CD14-positive monocyte (primary cell): Measurements from ENCODE around the gene MED13L. TPM values are rescaled to one million over a fixed set of nuclear protein-coding genes. Genes with fewer than 3 reads are reported as not detected.

Experiments used
- DNase-seq, 3 donors: peaks; one replicate each; pipeline ENCODE4 v3.0.0-alpha.2; 2011 to 2022
- H2AFZ ChIP-seq: 2 replicates; pipeline ENCODE4 v1.6.0; 2012; ENCODE audit warnings: mild to moderate bottlenecking, low read depth, low read length, inconsistent platforms; ENCODE audit not compliant: insufficient read depth, poor library complexity, severe bottlenecking
- H3K27ac ChIP-seq, 2 donors: 1 replicate in 1 of 2; 2 replicates in 1 of 2; pipeline ENCODE4 v1.5.1; 2012 to 2013; ENCODE audit warnings: low read length in 2 of 2, control low read depth in 1 of 2, inconsistent platforms in 1 of 2, low read depth in 1 of 2, mild to moderate bottlenecking in 1 of 2
- H3K27me3 ChIP-seq, 2 donors: one replicate each; pipeline versions ENCODE4 v1.6.0 to v1.6.1; 2011 to 2013; ENCODE audit warnings: low read length in 2 of 2; ENCODE audit not compliant: control insufficient read depth in 2 of 2, insufficient read depth in 2 of 2
- H3K36me3 ChIP-seq, 2 donors: replicated peaks in 1 of 2; 1 replicate in 1 of 2; 2 replicates in 1 of 2; pipeline versions ENCODE4 v1.5.1 to v1.6.1; 2012 to 2013; ENCODE audit warnings: low read length in 2 of 2, control low read depth in 1 of 2, inconsistent platforms in 1 of 2, mild to moderate bottlenecking in 1 of 2; ENCODE audit not compliant: insufficient read depth in 2 of 2, control insufficient read depth in 1 of 2
- H3K4me1 ChIP-seq, 2 donors: 1 replicate in 1 of 2; 2 replicates in 1 of 2; pipeline versions ENCODE4 v1.5.1 to v1.6.1; 2012 to 2013; ENCODE audit warnings: low read length in 2 of 2, control low read depth in 1 of 2, inconsistent platforms in 1 of 2, mild to moderate bottlenecking in 1 of 2, moderate library complexity in 1 of 2; ENCODE audit not compliant: insufficient read depth in 2 of 2, control insufficient read depth in 1 of 2
- H3K4me2 ChIP-seq: replicated peaks from 2 replicates; pipeline ENCODE3; 2012; ENCODE audit warnings: low read length, moderate library complexity, mild to moderate bottlenecking; ENCODE audit not compliant: poor library complexity, severe bottlenecking; ENCODE audit errors: extremely low read depth
- H3K4me3 ChIP-seq, 3 experiments: fragments of 200-600 bp in 1 of 3; sonication (generic) in 1 of 3; replicated peaks in 1 of 3; 1 replicate in 2 of 3; 2 replicates in 1 of 3; pipeline ENCODE4 v1.5.1; 2011 to 2013; ENCODE audit warnings: low read length in 3 of 3, mild to moderate bottlenecking in 3 of 3, control low read depth in 2 of 3, low read depth in 2 of 3, inconsistent platforms in 1 of 3, moderate library complexity in 1 of 3
- H3K79me2 ChIP-seq: 2 replicates; pipeline ENCODE4 v1.6.0; 2012; ENCODE audit warnings: mild to moderate bottlenecking, control low read depth, inconsistent platforms, low read length, moderate library complexity; ENCODE audit not compliant: insufficient read depth
- H3K9ac ChIP-seq: 2 replicates; pipeline ENCODE4 v1.6.0; 2017; ENCODE audit warnings: low read length, mild to moderate bottlenecking; ENCODE audit not compliant: insufficient read depth, poor library complexity, severe bottlenecking
- H3K9me3 ChIP-seq, 2 donors: replicated peaks in 1 of 2; 1 replicate in 1 of 2; 2 replicates in 1 of 2; pipeline versions ENCODE4 v1.5.1 to v1.6.1; 2012 to 2013; ENCODE audit warnings: low read length in 2 of 2, control low read depth in 1 of 2; ENCODE audit not compliant: control insufficient read depth in 1 of 2, insufficient read depth in 1 of 2
- H4K20me1 ChIP-seq: 2 replicates; pipeline ENCODE4 v1.6.0; 2012; ENCODE audit warnings: mild to moderate bottlenecking, low read length, control low read depth, moderate library complexity; ENCODE audit not compliant: insufficient read depth
- H3K27ac Mint-ChIP-seq, 7 donors: one replicate each; pipeline ENCODE4 v1.8.0; 2020; ENCODE audit warnings: mild to moderate bottlenecking in 7 of 7, mixed read lengths in 7 of 7, moderate library complexity in 6 of 7, inconsistent platforms in 2 of 7
- H3K27me3 Mint-ChIP-seq, 3 donors: one replicate each; pipeline ENCODE4 v1.8.0; 2021 to 2022; ENCODE audit warnings: low read depth in 3 of 3, mild to moderate bottlenecking in 3 of 3, mixed read lengths in 3 of 3, moderate library complexity in 3 of 3, inconsistent platforms in 1 of 3
- H3K36me3 Mint-ChIP-seq, 2 donors: one replicate each; pipeline ENCODE4 v1.8.0; 2020; ENCODE audit warnings: mixed read lengths in 2 of 2, inconsistent platforms in 1 of 2, mild to moderate bottlenecking in 1 of 2
- H3K4me1 Mint-ChIP-seq: one replicate; pipeline ENCODE4 v1.8.0; 2020; ENCODE audit warnings: mild to moderate bottlenecking, mixed read lengths
- H3K4me3 Mint-ChIP-seq, 2 donors: one replicate each; pipeline ENCODE4 v1.8.0; 2020; ENCODE audit warnings: mild to moderate bottlenecking in 2 of 2, mixed read lengths in 2 of 2, moderate library complexity in 1 of 2
- H3K9me3 Mint-ChIP-seq, 7 donors: one replicate each; pipeline ENCODE4 v1.8.0; 2020 to 2022; ENCODE audit warnings: mixed read lengths in 7 of 7, mild to moderate bottlenecking in 6 of 7, moderate library complexity in 6 of 7, inconsistent platforms in 2 of 7
- CTCF ChIP-seq: fragments of 200-600 bp; IDR thresholded peaks from one replicate; pipeline ENCODE4 v1.8.0; 2022; ENCODE audit warnings: antibody characterized with exemption, mild to moderate bottlenecking
- WGBS: methylation state at CpG from one replicate; pipeline ENCODE4 v1.1.5; 2013; ENCODE audit warnings: missing lambda C conversion rate; ENCODE audit not compliant: insufficient coverage; 5-methylcytosine and 5-hydroxymethylcytosine counted together
- intact Hi-C, 2 donors: fragments of 100-400 bp; cut with micrococcal nuclease; formaldehyde crosslinking; loops; one replicate each; pipeline versions ENCODE4 v1.15.0 to v1.15.1; 2023
- polyA plus RNA-seq, 3 donors: library from polyadenylated mRNA; depleted of rRNA in 1 of 3; unstranded in 2 of 3; stranded (reverse) in 1 of 3; fragments of 300-500 nt in 2 of 3; fragments of >200 nt in 1 of 3; fragmentation: Illumina TruSeq in 2 of 3; gene quantifications; 1 replicate in 2 of 3; 2 replicates in 1 of 3; pipeline ENCODE4 v1.2.3, GENCODE V29; 2012 to 2021

MED13L gene
- polyA plus RNA-seq, 3 donors, result 4.4 to 42.0 (median 7.5) TPM

- H3K36me3 Mint-ChIP-seq, result peaks cover 6 to 18% of the 10 kb centered on the region in 2 donors
- no peak for DNase-seq
- TF ChIP-seq CTCF, result no peak
- no peak overlapping the region for H3K4me2 ChIP-seq
- peaks cover 3 to 7% (median 4%) of the 10 kb centered on the region in 7 donors for H3K9me3 Mint-ChIP-seq
- H4K20me1 ChIP-seq, result peaks cover 100% of the 10 kb centered on the region
- peaks cover 5 to 6% of the 10 kb centered on the region in 2 donors for H3K36me3 ChIP-seq
- no peaks in the 10 kb centered on the region for H3K4me1 ChIP-seq
- peaks cover 5% of the 10 kb centered on the region for H3K4me1 Mint-ChIP-seq
- peaks cover 97% of the 10 kb centered on the region for H3K79me2 ChIP-seq
- no peaks in the 10 kb centered on the region for H3K27me3 Mint-ChIP-seq
- H3K4me3 Mint-ChIP-seq, result no peak overlapping the region
- intact Hi-C loops, result no loop called here
- no peak overlapping the region for H3K4me3 ChIP-seq
- no CpG with 5 or more reads among the region's 7 CpGs for WGBS
- peak overlapping the region in 2 of 7 donors; percentile 6 to 52 for H3K27ac Mint-ChIP-seq
- no peak overlapping the region for H2AFZ ChIP-seq
- peaks cover 0 to 3% of the 10 kb centered on the region in 2 donors for H3K9me3 ChIP-seq
- H3K27me3 ChIP-seq, result no peaks in the 10 kb centered on the region
- H3K27ac ChIP-seq, result peak overlapping the region in 1 of 2 donors; percentile 24
- no peak overlapping the region for H3K9ac ChIP-seq
Observed at GRCh38 chr12:116026768-116027550, 250.5 kb downstream of the MED13L start.

- Mint-ChIP-seq H3K9me3 (peaks cover 2 to 4% (median 3%) of the 10 kb centered on the region in 7 donors), H3K27me3 (no peaks in the 10 kb centered on the region), H3K36me3 (peaks cover 6 to 16% of the 10 kb centered on the region in 2 donors), H3K4me3 (no peak overlapping the region), H3K27ac (peak overlapping the region in 2 of 7 donors; percentile 31 to 52), H3K4me1 (peaks cover 5% of the 10 kb centered on the region)
- no peaks in the 10 kb centered on the region for H3K27me3 ChIP-seq
- H2AFZ ChIP-seq, result no peak overlapping the region
- peaks cover 97% of the 10 kb centered on the region for H3K79me2 ChIP-seq
- no peak for DNase-seq
- intact Hi-C loops, result no loop called here
- H4K20me1 ChIP-seq, result peaks cover 98% of the 10 kb centered on the region
- H3K9me3 ChIP-seq, result peaks cover 0 to 3% of the 10 kb centered on the region in 2 donors
- no peaks in the 10 kb centered on the region for H3K4me1 ChIP-seq
- no peak overlapping the region for H3K9ac ChIP-seq
- TF ChIP-seq CTCF, result no peak
- H3K4me2 ChIP-seq, result no peak overlapping the region
- H3K27ac ChIP-seq, result peak overlapping the region in 1 of 2 donors; percentile 24
- no peak overlapping the region for H3K4me3 ChIP-seq
- peaks cover 5 to 12% of the 10 kb centered on the region in 2 donors for H3K36me3 ChIP-seq
Observed at GRCh38 chr12:116026346-116026745, 251.1 kb downstream of the MED13L start.
